Endothelial cell (in vitro differentiated cells): ENCODE measurements around the gene CREB3L1. TPM values are rescaled to one million over a fixed set of nuclear protein-coding genes. Genes with fewer than 3 reads are reported as not detected.

ENCODE experiments used
- DNase-seq: peaks from one replicate; pipeline ENCODE4 v3.0.0; 2021; ENCODE audit warnings: low spot score
- H3K27ac Mint-ChIP-seq: one replicate; pipeline ENCODE4 v1.8.0; 2021; ENCODE audit warnings: mixed read lengths, inconsistent platforms; ENCODE audit not compliant: unreplicated experiment
- H3K27me3 Mint-ChIP-seq: one replicate; pipeline ENCODE4 v1.8.0; 2021; ENCODE audit warnings: mild to moderate bottlenecking, moderate library complexity, mixed read lengths, inconsistent platforms; ENCODE audit not compliant: unreplicated experiment
- H3K36me3 Mint-ChIP-seq: one replicate; pipeline ENCODE4 v1.8.0; 2021; ENCODE audit warnings: mild to moderate bottlenecking, low read depth, mixed read lengths, inconsistent platforms; ENCODE audit not compliant: unreplicated experiment
- H3K4me1 Mint-ChIP-seq: one replicate; pipeline ENCODE4 v1.8.0; 2021; ENCODE audit warnings: mild to moderate bottlenecking, mixed read lengths, inconsistent platforms; ENCODE audit not compliant: unreplicated experiment
- H3K4me3 Mint-ChIP-seq: one replicate; pipeline ENCODE4 v1.8.0; 2021; ENCODE audit warnings: mild to moderate bottlenecking, mixed read lengths, inconsistent platforms; ENCODE audit not compliant: unreplicated experiment
- H3K9me3 Mint-ChIP-seq: one replicate; pipeline ENCODE4 v1.8.0; 2021; ENCODE audit warnings: mixed read lengths, inconsistent platforms; ENCODE audit not compliant: unreplicated experiment
- CTCF ChIP-seq: fragments of 200-600 bp; sonication (generic); IDR thresholded peaks from one replicate; pipeline ENCODE4 v1.5.0; 2021; ENCODE audit warnings: antibody characterized with exemption; ENCODE audit not compliant: unreplicated experiment
- total RNA-seq: library from RNA; stranded (reverse); fragmentation: NEBNext Ultra II Directional; extraction: Animal tissue kit (Norgen Biotek cat#: 25700); gene quantifications from one replicate; pipeline ENCODE4 v1.2.1, GENCODE V29; 2021; ENCODE audit not compliant: unreplicated experiment

Gene CREB3L1
- total RNA-seq, 1 donor from 2014 or later: 21.6 TPM

GRCh38 chr11:46267930-46268329 lies 9.5 kb upstream of the CREB3L1 start:
- Mint-ChIP-seq H3K9me3 (no peaks in the 10 kb centered on the region), H3K4me3 (peak overlapping the region; percentile 35), H3K27ac (no peak overlapping the region), H3K36me3 (no peaks in the 10 kb centered on the region), H3K4me1 (peaks cover 12% of the 10 kb centered on the region), H3K27me3 (peaks cover 9% of the 10 kb centered on the region)
- TF ChIP-seq CTCF: no peak
- no peak for DNase-seq

- TF ChIP-seq CTCF: no peak
- no peak overlapping the region for H3K27ac Mint-ChIP-seq
- no peak overlapping the region for H3K4me3 Mint-ChIP-seq
- no peak for DNase-seq
- no peaks in the 10 kb centered on the region for H3K9me3 Mint-ChIP-seq
- H3K36me3 Mint-ChIP-seq: no peaks in the 10 kb centered on the region
- peaks cover 6% of the 10 kb centered on the region for H3K27me3 Mint-ChIP-seq
- peaks cover 12% of the 10 kb centered on the region for H3K4me1 Mint-ChIP-seq
Measured at GRCh38 chr11:46270684-46271083, 6.8 kb upstream of the CREB3L1 start.

- Mint-ChIP-seq H3K4me1 (peaks cover 13% of the 10 kb centered on the region), H3K36me3 (no peaks in the 10 kb centered on the region), H3K27me3 (peaks cover 6% of the 10 kb centered on the region), H3K4me3 (no peak overlapping the region), H3K9me3 (no peaks in the 10 kb centered on the region), H3K27ac (no peak overlapping the region)
- no peak for DNase-seq
- no peak for TF ChIP-seq CTCF
Measured at GRCh38 chr11:46271407-46271806, 6.1 kb upstream of the CREB3L1 start.

- no peak for DNase-seq
- TF ChIP-seq CTCF: no peak
- Mint-ChIP-seq H3K27ac (no peak overlapping the region), H3K27me3 (peaks cover 6% of the 10 kb centered on the region), H3K36me3 (no peaks in the 10 kb centered on the region), H3K9me3 (no peaks in the 10 kb centered on the region), H3K4me3 (no peak overlapping the region), H3K4me1 (peaks cover 16% of the 10 kb centered on the region)
Measured at GRCh38 chr11:46271875-46272815, 5.3 kb upstream of the CREB3L1 start.

- Mint-ChIP-seq H3K36me3 (no peaks in the 10 kb centered on the region), H3K4me3 (no peak overlapping the region), H3K9me3 (no peaks in the 10 kb centered on the region), H3K27ac (no peak overlapping the region), H3K27me3 (peaks cover 6% of the 10 kb centered on the region), H3K4me1 (peaks cover 16% of the 10 kb centered on the region)
- DNase-seq: no peak
- no peak for TF ChIP-seq CTCF
Measured at GRCh38 chr11:46272816-46273427, 4.5 kb upstream of the CREB3L1 start.
